HCT116 (cell line): ENCODE results near the gene OR5K2.

ENCODE experiments used
- CTCF ChIP-seq, 3 experiments: fragments of 200-600 bp in 1 of 3; sonication (generic) in 1 of 3; IDR thresholded peaks in 2 of 3; conservative IDR thresholded peaks in 1 of 3; 2 replicates each; pipeline ENCODE4 v1.5.1; 2012 to 2017; ENCODE audit warnings: low read depth in 2 of 3, low read length in 2 of 3, antibody characterized with exemption in 1 of 3, borderline replicate concordance in 1 of 3, control low read depth in 1 of 3, mild to moderate bottlenecking in 1 of 3, mixed read lengths in 1 of 3, mixed run types in 1 of 3, moderate library complexity in 1 of 3; ENCODE audit not compliant: insufficient read depth in 1 of 3
- EGR1 ChIP-seq: IDR thresholded peaks from 2 replicates; pipeline ENCODE4 v1.6.1; 2012; ENCODE audit warnings: low read depth
- POLR2A ChIP-seq: IDR thresholded peaks from 2 replicates; pipeline ENCODE4 v1.7.0; 2011; ENCODE audit warnings: borderline replicate concordance; ENCODE audit not compliant: insufficient read depth, insufficient read length; ENCODE audit errors: extremely low read depth
- POLR2AphosphoS5 ChIP-seq: IDR thresholded peaks from 2 replicates; pipeline ENCODE4 v1.6.1; 2011; ENCODE audit warnings: mild to moderate bottlenecking, low read depth, low read length, moderate library complexity
- SIN3A ChIP-seq: IDR thresholded peaks from 2 replicates; pipeline ENCODE4 v1.6.1; 2012; ENCODE audit warnings: low read depth
- SRF ChIP-seq: IDR thresholded peaks from 2 replicates; pipeline ENCODE4 v1.6.1; 2012; ENCODE audit warnings: low read depth
- TCF7L2 ChIP-seq: IDR thresholded peaks from 2 replicates; pipeline ENCODE4 v1.7.0; 2011; ENCODE audit warnings: borderline replicate concordance, inconsistent platforms; ENCODE audit not compliant: insufficient read depth, insufficient read length; ENCODE audit errors: extremely low read depth

GRCh38 chr3:98500019-98500418 lies 2.5 kb downstream of the OR5K2 start:
- TF ChIP-seq CTCF (IDR thresholded peaks at IDR 0.05 in 2 of 3, conservative IDR thresholded peaks at IDR 0.05 in 1 of 3; ENCODE audit: borderline replicate concordance in 1 of 3, insufficient read depth in 1 of 3, low read depth in 2 of 3, low read length in 2 of 3): no peak
- TF ChIP-seq SRF: no peak
- no peak for TF ChIP-seq SIN3A
- TF ChIP-seq POLR2A: no peak
- TF ChIP-seq EGR1: no peak
- TF ChIP-seq TCF7L2: no peak
- TF ChIP-seq POLR2AphosphoS5: no peak
